ENCODE results near the gene RASA2. TPM values are rescaled to one million over a fixed set of nuclear protein-coding genes. Genes with fewer than 3 reads are reported as not detected.

Gene RASA2
- total and polyA plus RNA-seq, 10 of the 15 experiments (the other 5 are each of a cell fraction or from before 2014, with no cell fraction given) = 1.9 to 9.4 (median 7.2) TPM

DNA sequence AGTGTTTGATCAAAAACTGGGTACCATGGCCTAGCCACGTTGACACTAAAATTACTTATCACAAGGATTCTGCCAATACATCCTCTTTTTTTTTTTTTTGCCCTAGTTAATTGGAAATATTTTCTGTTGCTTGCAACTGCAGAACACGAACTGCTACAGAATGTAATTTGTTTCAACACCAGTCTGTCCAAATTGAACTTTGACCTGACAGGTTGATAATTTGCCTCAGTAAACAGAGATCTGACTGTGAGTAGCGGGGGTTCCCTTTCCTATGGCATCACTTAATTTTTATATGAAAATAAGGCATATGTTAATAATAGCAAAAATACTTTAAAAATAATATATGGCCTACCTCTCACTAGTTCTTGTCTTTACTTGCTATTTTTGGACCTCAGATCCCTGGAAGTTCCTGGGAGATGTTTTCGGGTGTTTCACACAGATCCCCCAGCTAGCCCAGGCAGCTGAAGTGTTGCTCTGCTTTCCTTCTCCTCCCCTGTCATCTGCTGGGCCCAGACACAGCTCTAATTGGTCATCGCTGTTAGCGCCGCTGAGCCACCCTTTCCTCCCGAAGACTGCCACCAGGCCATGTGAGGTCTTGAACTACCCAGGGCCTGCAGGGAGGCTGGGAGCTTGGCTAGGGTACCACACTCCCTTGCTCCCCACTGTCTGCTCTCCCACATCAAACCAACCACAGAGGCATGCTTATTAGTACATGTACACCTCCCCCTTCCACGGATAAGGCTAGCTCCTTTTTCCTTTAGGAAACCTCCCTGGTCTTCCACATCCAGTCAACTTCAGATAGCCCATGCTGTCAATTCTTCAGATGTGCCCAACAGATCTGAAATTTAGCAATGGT lies 161.5 kb downstream of the RASA2 start:
- TF ChIP-seq, protein P1, sequence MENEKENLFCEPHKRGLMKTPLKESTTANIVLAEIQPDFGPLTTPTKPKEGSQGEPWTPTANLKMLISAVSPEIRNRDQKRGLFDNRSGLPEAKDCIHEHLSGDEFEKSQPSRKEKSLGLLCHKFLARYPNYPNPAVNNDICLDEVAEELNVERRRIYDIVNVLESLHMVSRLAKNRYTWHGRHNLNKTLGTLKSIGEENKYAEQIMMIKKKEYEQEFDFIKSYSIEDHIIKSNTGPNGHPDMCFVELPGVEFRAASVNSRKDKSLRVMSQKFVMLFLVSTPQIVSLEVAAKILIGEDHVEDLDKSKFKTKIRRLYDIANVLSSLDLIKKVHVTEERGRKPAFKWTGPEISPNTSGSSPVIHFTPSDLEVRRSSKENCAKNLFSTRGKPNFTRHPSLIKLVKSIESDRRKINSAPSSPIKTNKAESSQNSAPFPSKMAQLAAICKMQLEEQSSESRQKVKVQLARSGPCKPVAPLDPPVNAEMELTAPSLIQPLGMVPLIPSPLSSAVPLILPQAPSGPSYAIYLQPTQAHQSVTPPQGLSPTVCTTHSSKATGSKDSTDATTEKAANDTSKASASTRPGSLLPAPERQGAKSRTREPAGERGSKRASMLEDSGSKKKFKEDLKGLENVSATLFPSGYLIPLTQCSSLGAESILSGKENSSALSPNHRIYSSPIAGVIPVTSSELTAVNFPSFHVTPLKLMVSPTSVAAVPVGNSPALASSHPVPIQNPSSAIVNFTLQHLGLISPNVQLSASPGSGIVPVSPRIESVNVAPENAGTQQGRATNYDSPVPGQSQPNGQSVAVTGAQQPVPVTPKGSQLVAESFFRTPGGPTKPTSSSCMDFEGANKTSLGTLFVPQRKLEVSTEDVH (IDR thresholded peaks at IDR 0.05; ENCODE audit: low read depth, partially characterized antibody) = no peak
- TF ChIP-seq MEF2B (IDR thresholded peaks at IDR 0.05; ENCODE audit: partially characterized antibody, poor library complexity, severe bottlenecking) (no peak), BRCA1 (IDR thresholded peaks at IDR 0.05; ENCODE audit: low read depth, low read length) (no peak), CHD2 (IDR thresholded peaks at IDR 0.05; ENCODE audit: borderline replicate concordance, low read depth, low read length) (no peak)
- in situ Hi-C loops (cut with MboI) (loop anchor here (5.0 to 10.0 kb wide), 2 partner anchors 191 to 343 kb away; no protein-coding TSS in a partner anchor), intact Hi-C loops (cut with micrococcal nuclease; ENCODE audit: unreplicated experiment) (loop anchor here (5.0 kb wide), 1 partner anchor 71 kb away; no protein-coding TSS in a partner anchor)
- DNase-seq (ENCODE audit: low read depth, low spot score) (no peak), ATAC-seq (no peak), FAIRE-seq (no peak)
- Histone ChIP-seq H3K4me1 (ENCODE audit: control insufficient read depth, insufficient read depth, low read length) (no peaks in the 10 kb centered on the region), H3K79me2 (ENCODE audit: control insufficient read depth, insufficient read depth, low read length) (no peaks in the 10 kb centered on the region), H4K20me1 (ENCODE audit: control insufficient read depth, insufficient read depth) (no peaks in the 10 kb centered on the region), H3K27me3 (replicated peaks in 1 of 2; ENCODE audit: control insufficient read depth in 2 of 2, insufficient read depth in 2 of 2, low read length in 1 of 2) (no peaks in the 10 kb centered on the region), H3K27ac (ENCODE audit: control insufficient read depth, insufficient read depth) (no peak overlapping the region), H3K4me3 (no peak overlapping the region), H3K4me2 (ENCODE audit: control insufficient read depth, insufficient read depth) (no peak overlapping the region), H3K9ac (ENCODE audit: control insufficient read depth, insufficient read depth, low read length) (no peak overlapping the region), H3K36me3 (ENCODE audit: control insufficient read depth in 2 of 2, insufficient read depth in 2 of 2, low read length in 1 of 2) (no peaks in the 10 kb centered on the region), H3K9me3 (replicated peaks; ENCODE audit: control insufficient read depth, insufficient read depth, low read length) (no peaks in the 10 kb centered on the region), H2AFZ (ENCODE audit: control insufficient read depth, low read depth, low read length) (no peak overlapping the region)
- ChIA-PET POLR2A (no interaction called here), SMC1A (ENCODE audit: uncharacterized antibody, unreplicated experiment) (interaction anchor here (1.5 kb wide), 1 partner anchor 189 kb away, joined by 3 read pairs; no protein-coding TSS in a partner anchor), CTCF (interaction anchor here (0.9 kb wide), 1 partner anchor 344 kb away, joined by 3 read pairs; no protein-coding TSS in a partner anchor), RAD21 (ENCODE audit: unreplicated experiment) (no interaction called here)
- no TSS peak for BruUV-seq (replicated peaks)
- WGBS (ENCODE audit: insufficient coverage, insufficient replicate concordance, low lambda C conversion rate, missing lambda C conversion rate) = 49% methylated on average over 9 of the region's 9 CpGs

All from GM12878 (cell line).